ENCODE measurements around the gene SH3BP4.

The SH3BP4 gene

GRCh38 chr2:234940527-234940926 is 11.3 kb upstream of the SH3BP4 start:
- no peak for DNase-seq (ENCODE audit: low read depth in 3 of 3, low spot score in 1 of 3)

DNA sequence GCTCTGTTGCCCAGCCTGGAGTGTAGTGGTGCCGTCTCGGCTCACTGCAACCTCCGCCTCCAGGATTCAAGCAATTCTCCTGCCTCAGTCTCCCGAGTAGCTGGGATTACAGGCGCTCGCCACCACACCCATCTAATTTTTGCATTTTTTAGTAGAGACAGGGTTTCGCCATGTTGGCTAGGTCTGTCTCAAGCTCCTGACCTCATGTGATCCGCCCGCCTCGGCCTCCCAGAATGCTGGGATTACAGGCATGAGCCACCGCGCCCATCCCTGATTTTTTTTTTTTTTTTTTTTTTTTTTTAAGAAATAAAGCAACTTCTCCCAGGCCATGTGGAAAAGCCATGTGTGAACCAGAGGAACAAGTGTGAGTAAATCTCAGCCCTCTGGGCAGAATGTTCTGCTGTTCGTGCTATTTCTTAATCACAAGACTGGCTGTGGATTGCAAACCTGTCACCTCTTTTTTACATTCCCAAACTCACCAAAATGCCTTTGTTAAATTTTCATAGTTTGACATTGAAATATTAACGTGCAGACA is 6.4 kb upstream of the SH3BP4 start:
- no peak for DNase-seq (ENCODE audit: low read depth in 3 of 3, low spot score in 1 of 3)

GRCh38 chr2:234947556-234947955 is 4.3 kb upstream of the SH3BP4 start:
- DNase-seq (ENCODE audit: low read depth in 3 of 3, low spot score in 1 of 3), result no peak

GRCh38 chr2:234949762-234950434 is 1.9 kb upstream of the SH3BP4 start:
- DNase-seq (ENCODE audit: low read depth in 3 of 3, low spot score in 1 of 3), result no peak

GRCh38 chr2:234950435-234950729 is 1.4 kb upstream of the SH3BP4 start:
- DNase-seq (ENCODE audit: low read depth in 3 of 3, low spot score in 1 of 3), result no peak

GRCh38 chr2:234950730-234951663 is 820 bp upstream of the SH3BP4 start:
- DNase-seq (ENCODE audit: low read depth in 3 of 3, low spot score in 1 of 3), result no peak

- DNase-seq (ENCODE audit: low read depth in 3 of 3, low spot score in 1 of 3), result no peak
Measured at GRCh38 chr2:234952270-234953115, 676 bp downstream of the SH3BP4 start.

DNA sequence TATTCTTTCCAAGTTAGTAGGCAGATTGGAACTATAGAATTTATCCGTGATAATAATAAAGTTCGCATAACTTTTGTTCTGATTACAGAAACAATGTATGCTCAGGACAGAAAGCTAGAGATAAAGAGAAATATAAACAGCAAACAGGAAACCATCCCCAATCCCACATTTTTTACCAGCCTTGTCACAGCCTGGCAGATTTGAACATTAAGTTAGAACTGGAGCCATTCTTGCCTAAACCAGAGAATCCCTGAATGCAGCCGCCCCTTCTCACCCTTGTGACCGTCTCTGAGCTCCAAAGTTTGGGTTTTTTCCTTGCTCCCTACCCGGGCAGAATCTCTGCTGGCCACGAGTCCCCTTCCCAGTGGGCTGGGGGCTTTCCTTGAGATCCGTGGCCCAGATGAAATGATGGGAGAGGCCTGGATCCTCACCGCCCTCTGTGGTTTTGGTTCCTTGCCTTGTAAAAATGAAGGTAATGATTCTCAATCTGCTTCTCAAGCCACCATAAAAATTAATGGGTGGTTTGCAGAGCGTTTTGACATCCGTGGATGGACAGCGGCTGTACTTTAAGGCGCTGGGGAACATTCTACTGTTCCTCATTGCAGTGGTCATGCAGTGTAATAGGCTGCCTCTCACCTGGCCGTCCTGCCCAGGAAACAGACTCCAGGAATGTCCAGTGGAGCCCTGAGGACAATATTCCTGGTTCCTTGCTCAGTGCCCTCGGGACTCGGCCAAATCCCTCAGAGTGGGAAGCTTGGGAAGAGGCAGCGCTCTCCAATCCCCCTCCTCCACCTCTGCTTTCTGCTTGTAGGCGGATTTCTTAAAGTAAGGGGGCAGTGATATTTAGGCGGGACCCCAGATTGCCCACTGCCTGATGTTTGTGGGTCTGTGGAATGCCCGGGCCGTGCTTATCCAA is 1.6 kb downstream of the SH3BP4 start:
- no peak for DNase-seq (ENCODE audit: low read depth in 3 of 3, low spot score in 1 of 3)

DNA sequence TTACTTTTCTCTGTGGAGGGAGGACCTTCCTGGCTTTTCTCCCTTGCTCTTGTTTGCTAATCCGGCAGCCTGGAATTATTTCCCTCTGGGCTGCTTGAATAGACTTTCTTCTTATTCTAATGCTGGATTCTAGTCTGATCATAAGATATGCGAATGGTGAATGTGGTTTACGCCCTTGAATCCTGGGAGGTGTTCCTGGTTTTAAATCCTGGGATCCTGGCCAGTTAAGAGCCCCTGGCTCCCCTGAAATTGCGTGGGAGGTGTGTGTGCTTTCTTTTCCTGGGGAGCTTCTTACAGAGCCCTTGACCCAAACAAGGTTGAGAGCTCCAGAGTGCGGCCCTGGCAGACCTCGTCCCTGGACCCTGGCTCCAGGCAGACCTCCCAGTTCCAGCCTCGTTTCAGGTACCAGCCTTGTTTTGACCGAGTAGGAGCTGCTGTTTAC is 2.8 kb downstream of the SH3BP4 start:
- DNase-seq (ENCODE audit: low read depth in 3 of 3, low spot score in 1 of 3), result no peak

DNA sequence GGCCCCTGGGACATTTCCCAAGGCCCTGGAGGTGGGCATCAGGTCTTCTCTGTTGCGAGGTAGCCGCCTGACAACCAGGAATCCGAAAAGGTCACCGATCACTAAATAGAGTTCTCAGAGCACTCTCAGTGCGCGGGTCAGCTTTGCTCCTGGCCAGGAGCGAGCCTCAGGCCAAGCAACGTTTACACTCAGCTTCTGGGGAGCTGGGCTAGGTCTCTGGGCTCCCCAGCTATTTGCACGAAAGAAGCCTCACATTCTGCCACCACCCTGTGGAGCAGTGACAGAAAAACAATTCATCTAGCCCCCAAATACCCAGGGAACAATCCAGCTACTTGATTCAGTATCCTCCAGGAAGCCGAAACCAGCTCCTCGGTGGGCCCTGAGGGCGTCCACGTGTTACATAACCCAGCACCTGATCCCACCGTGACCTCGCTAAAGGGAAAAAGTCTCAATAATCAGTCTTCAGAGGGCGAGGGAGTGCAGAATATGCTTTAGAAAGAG is 3.3 kb downstream of the SH3BP4 start:
- DNase-seq (ENCODE audit: low read depth in 3 of 3, low spot score in 1 of 3), result no peak

GRCh38 chr2:234955971-234956509 is 4.2 kb downstream of the SH3BP4 start:
- DNase-seq (ENCODE audit: low read depth in 3 of 3, low spot score in 1 of 3), result no peak

- no peak for DNase-seq (ENCODE audit: low read depth in 3 of 3, low spot score in 1 of 3)
Measured at GRCh38 chr2:234957834-234958135, 6.0 kb downstream of the SH3BP4 start.

DNA sequence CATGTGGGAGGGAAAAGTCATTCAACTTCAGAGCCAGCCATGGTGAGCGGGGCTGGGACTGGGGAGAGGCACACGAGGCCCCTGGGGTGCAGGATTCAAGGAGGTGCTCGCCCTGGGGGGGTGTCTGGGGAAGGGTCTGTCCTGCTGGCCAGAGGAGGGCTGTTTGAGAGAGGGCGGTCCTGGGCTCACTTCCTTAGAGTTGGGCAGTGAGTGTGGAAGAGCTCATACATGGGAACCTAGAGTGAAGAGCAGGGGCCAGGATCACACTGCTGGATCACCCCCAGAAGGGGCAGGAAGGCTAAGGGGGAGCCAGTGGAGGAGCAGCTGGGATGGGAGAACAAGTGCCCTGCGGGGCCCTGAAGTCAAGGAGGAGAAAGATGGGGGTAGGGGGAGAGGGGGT is 6.5 kb downstream of the SH3BP4 start:
- DNase-seq (ENCODE audit: low read depth in 3 of 3, low spot score in 1 of 3), result no peak

DNA sequence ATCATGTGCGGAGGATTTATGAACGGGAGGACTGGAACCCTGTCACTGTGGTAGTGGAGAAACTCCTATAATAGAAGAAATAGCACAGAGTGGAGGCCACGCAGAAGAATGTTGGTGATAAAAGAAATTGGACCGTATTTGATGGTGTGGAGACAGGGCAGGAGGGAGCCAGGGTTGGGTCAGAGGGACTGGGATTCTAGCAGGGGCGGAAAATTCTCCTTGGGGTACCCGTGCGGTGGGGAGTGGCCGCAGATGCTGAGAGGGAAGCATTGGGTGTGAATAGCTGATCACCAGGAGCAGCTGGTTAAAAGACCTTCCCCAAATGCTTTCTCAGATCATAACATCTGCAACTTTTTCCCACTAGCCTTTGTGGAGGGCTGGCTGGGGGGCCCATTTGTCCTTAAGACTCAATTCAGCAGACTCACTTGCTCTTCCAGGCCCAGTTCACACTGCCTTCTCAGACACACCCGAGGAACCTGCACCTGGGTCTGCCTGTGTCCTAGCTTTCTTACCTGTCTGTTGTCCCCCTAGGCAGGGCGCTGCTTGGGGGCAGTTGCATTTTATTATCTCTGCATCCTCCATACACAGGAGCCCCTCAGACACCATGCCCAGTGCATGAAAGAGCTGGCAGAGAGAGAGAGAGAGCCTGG is 7.1 kb downstream of the SH3BP4 start:
- no peak for DNase-seq (ENCODE audit: low read depth in 3 of 3, low spot score in 1 of 3)

DNA sequence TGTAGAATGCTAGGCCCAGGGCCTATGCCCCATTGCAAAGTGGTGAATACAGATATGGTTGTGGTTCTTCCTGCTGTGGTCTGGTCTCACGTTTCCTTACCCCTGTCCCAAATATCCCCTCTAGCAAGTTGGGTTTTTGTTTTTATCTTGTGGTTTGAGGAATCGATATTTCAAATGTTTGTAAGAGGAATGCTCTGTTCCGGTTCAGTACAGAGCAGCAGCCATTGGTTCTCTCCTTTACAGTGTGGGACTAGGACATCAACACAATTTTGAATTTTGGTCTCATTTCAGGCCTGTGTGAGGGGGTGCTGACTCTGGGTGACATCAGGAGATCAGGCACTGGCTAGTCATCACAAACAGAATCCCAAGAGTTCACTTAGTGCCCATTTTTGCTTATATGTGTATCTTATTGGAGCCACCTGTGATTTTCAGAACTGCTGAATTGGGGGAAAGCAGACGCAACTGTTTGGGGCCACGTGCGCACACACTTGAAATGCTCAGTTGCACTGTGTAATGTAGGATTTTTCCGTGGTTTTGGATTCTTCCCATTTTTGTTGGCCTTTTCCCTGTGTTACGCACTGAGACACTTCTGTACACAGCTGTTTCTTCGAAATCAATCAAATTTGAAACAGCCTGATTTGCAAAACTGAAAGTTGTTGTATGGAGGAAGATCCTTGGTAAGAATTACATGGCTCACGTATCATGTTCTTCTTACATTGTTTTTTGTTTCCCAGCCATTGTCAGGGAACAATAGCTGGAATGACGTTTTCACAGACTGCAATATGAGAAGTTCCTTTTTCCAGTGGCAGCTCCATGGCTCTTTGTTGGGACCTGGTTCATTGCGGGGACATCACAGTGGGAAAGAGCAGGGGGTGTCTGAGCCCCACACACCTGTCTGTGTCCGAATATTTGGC is 8.6 kb downstream of the SH3BP4 start:
- no peak for DNase-seq (ENCODE audit: low read depth in 3 of 3, low spot score in 1 of 3)

- no peak for DNase-seq (ENCODE audit: low read depth in 3 of 3, low spot score in 1 of 3)
Measured at GRCh38 chr2:234961784-234962183, 10.0 kb downstream of the SH3BP4 start.

GRCh38 chr2:234963773-234964615 is 12.2 kb downstream of the SH3BP4 start:
- DNase-seq (ENCODE audit: low read depth in 3 of 3, low spot score in 1 of 3), result no peak

All from stimulated activated CD4-positive, alpha-beta T cell treated with anti-CD3 and anti-CD28 coated beads, TNF-alpha, amount 100 ng/mL, for 1 hour (primary cell).